GM10248 (cell line): ENCODE measurements around the gene SETSIP.

Source experiments
- CTCF ChIA-PET: fragments of 300-600 bp; sonication (Branson Sonifier 250); formaldehyde crosslinking; extraction: SDS; loops from one replicate; lab custom pipeline; 2021; ENCODE audit warnings: antibody characterized with exemption; lab: Yijun Ruan, JAX
- POLR2A ChIA-PET: fragments of 350-650 bp; sonication (Branson Sonifier 250); formaldehyde crosslinking; extraction: SDS; loops from one replicate; lab custom pipeline; 2020; ENCODE audit warnings: antibody characterized with exemption; lab: Yijun Ruan, JAX
- DNase-seq: peaks from one replicate; pipeline ENCODE4 v3.0.0; 2012; ENCODE audit errors: extremely low spot score
- CTCF ChIP-seq: IDR thresholded peaks from 2 replicates; pipeline ENCODE4 v1.5.1; 2012; ENCODE audit warnings: mild to moderate bottlenecking, low read depth; ENCODE audit errors: extremely low read depth, missing control alignments, control extremely low read depth

Gene SETSIP

GRCh38 chr1:92075311-92075710, at the start of gene SETSIP:
SETSIP (minus strand) TSS chr1:92075411; CDS start chr1:92075411, 0 bp downstream.
- CTCF ChIA-PET, result no interaction called here
- DNase-seq, result no peak
- no peak for TF ChIP-seq CTCF
- POLR2A ChIA-PET, result no interaction called here

DNA sequence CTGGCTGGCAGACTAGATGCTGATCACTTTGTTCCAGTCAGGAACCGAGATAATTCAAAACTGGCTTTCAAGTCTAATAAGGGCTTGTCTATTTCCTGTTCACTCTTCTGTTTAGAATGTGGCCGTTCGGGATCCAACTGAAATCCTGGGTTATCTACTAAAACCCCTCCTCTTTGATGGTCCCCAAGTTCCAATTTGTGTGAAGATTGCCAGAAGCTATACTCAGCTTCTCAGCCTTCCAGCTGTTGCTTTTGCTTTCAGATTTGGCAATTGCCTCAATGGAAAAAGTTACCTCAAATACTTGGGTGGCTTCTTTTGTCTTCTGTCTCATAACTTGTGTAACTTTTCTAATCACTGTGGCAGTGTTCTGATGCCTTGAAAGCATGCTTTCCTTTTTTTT, 48.7 kb upstream of the SETSIP start:
- TF ChIP-seq CTCF, result no peak
- peak; percentile 12 for DNase-seq
- ChIA-PET CTCF (no interaction called here), POLR2A (no interaction called here)

DNA sequence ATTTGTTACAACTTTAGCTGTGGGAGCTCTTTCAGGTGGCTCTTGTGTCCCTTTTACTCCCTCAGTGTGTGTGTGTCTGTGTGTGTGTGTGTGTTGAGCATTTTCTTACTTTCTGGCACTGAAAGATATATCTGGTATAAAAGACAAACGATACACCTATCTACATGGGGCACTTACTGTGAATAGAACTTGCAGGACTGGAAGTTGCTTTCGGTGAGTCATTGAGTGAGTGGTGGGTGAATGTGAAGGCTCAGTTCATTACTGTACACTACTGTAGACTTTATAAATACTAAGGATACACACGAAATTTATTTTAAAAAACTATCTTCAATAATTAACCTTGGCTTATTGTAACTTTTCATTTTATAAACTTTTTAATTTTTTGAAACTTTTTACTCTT, 43.6 kb upstream of the SETSIP start:
- CTCF ChIA-PET, result no interaction called here
- no peak for DNase-seq

DNA sequence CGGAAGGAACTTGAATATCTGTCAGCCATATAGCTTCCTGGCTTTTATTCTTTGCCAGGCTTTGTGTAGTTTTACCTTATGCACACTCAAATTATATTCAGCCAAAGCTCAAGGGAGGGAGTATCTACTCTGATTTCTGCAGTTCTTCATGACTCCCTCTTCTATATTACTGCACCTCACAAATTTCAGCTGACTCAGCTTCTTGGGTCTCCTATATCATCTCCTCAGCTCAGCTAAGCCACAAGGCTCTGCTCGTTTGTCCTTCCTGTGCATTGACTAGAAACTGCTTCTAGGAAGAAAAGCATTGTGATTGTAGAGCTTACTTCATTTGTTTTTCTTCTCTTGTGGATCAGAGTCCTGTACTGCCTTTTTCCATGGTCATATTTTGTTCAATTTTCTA, 42.3 kb upstream of the SETSIP start:
- no peak for DNase-seq
- ChIA-PET CTCF (interaction anchor here (1.1 to 1.2 kb wide), 2 partner anchors 9 to 13 kb away, joined by 3 to 4 read pairs; no protein-coding TSS in a partner anchor), POLR2A (no interaction called here)
- no peak for TF ChIP-seq CTCF

More for the DNA sequence above, 43.6 kb upstream of the SETSIP start:
- TF ChIP-seq CTCF, result no peak
- POLR2A ChIA-PET, result no interaction called here

- POLR2A ChIA-PET, result no interaction called here
- CTCF ChIA-PET, result no interaction called here
- DNase-seq, result no peak
- TF ChIP-seq CTCF, result no peak
These were observed 33.4 kb upstream of the SETSIP start for GRCh38 chr1:92108631-92109030.

- DNase-seq, result no peak
- POLR2A ChIA-PET, result no interaction called here
- CTCF ChIA-PET, result no interaction called here
- no peak for TF ChIP-seq CTCF
These were observed 30.4 kb upstream of the SETSIP start for GRCh38 chr1:92105546-92106081.

GRCh38 chr1:92096317-92096716, 21.1 kb upstream of the SETSIP start:
- CTCF ChIA-PET, result no interaction called here
- DNase-seq, result no peak
- TF ChIP-seq CTCF, result no peak
- POLR2A ChIA-PET, result no interaction called here
